Tibial nerve (tissue), 4 donors: ENCODE data around the gene PTPRE. TPM values are rescaled to one million over a fixed set of nuclear protein-coding genes. Genes with fewer than 3 reads are reported as not detected.

Source experiments
- DNase-seq, 2 donors: peaks; one replicate each; pipeline ENCODE4 v3.0.0-alpha.2; 2019; ENCODE audit warnings: low spot score in 2 of 2
- H3K27ac ChIP-seq, 4 donors: fragments of 200-600 bp; sonication (generic) in 3 of 4; one replicate each; pipeline ENCODE4 v1.5.1; 2017 to 2019; ENCODE audit warnings: mild to moderate bottlenecking in 1 of 4
- H3K27me3 ChIP-seq, 2 donors: fragments of 200-600 bp; sonication (generic) in 1 of 2; one replicate each; pipeline versions ENCODE4 v1.5.1 to v1.6.0; 2017 to 2019
- H3K36me3 ChIP-seq, 3 donors: fragments of 200-600 bp; sonication (generic); one replicate each; pipeline ENCODE4 v1.5.1; 2018 to 2019
- H3K4me1 ChIP-seq, 4 donors: fragments of 200-600 bp; sonication (generic) in 3 of 4; one replicate each; pipeline ENCODE4 v1.5.1; 2017 to 2019
- H3K4me3 ChIP-seq, 4 donors: fragments of 200-600 bp; sonication (generic) in 3 of 4; one replicate each; pipeline ENCODE4 v1.5.1; 2017 to 2019; ENCODE audit warnings: mild to moderate bottlenecking in 1 of 4, moderate library complexity in 1 of 4
- H3K9me3 ChIP-seq, 4 donors: fragments of 200-600 bp; sonication (generic) in 3 of 4; one replicate each; pipeline ENCODE4 v1.5.1; 2017 to 2019
- EP300 ChIP-seq, 2 donors: sonication (generic); formaldehyde crosslinking; IDR thresholded peaks; one replicate each; pipeline ENCODE4 v1.6.1; 2017; ENCODE audit warnings: antibody characterized with exemption in 2 of 2, mild to moderate bottlenecking in 1 of 2
- POLR2A ChIP-seq, 2 donors: fragments of 450-650 bp; IDR thresholded peaks; one replicate each; pipeline ENCODE4 v1.6.1; 2017; ENCODE audit warnings: antibody characterized with exemption in 2 of 2, mild to moderate bottlenecking in 2 of 2, moderate library complexity in 2 of 2
- WGBS, 2 donors: methylation state at CpG; one replicate each; pipeline ENCODE4 v1.1.5; 2018; 5-methylcytosine and 5-hydroxymethylcytosine counted together
- total RNA-seq, 4 donors: library from RNA; depleted of rRNA; stranded (reverse); fragments of >200 nt; gene quantifications; one replicate each; pipeline ENCODE4 v1.1.0, GENCODE V29; 2016
- TF ChIP-seq, protein P1 (sequence below), 5 experiments: fragments of 200-600 bp in 3 of 5; fragments of 450-650 bp in 2 of 5; sonication (generic) in 3 of 5; IDR thresholded peaks; one replicate each; pipeline ENCODE4 v1.5.1; 2016 to 2019; ENCODE audit warnings: antibody characterized with exemption in 5 of 5, mild to moderate bottlenecking in 3 of 5, moderate library complexity in 2 of 5

The PTPRE gene
- total RNA-seq, 4 donors from 2014 or later, result 19.0 to 38.1 (median 25.8) TPM

DNA sequence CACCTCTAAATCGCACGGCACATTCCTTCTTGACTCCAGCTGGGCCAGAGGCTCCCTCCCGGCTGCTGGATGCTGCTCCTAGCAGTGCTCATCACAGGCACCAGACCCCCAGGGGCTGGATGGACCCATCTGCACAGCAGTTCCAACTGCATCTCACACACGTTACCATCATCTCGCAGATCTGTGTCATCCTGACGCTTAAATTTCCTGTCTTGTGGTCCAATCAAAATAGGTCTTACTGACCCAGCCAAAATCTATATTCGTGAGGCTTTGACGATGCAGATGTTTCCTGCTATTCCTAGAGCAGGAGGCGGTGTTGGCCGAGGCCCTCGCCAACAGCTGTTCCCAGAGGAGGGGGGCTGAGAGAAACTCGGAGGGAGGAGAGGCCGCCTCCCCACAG lies 111.3 kb downstream of the PTPRE start:
- WGBS, 2 donors, result 42 to 47% methylated on average over 13 of the region's 13 CpGs
- Histone ChIP-seq H3K4me1 (peaks cover 0 to 5% (median 0%) of the 10 kb centered on the region in 4 donors), H3K27ac (no peak overlapping the region), H3K36me3 (no peaks in the 10 kb centered on the region), H3K27me3 (no peaks in the 10 kb centered on the region), H3K9me3 (no peaks in the 10 kb centered on the region), H3K4me3 (no peak overlapping the region)
- no peak for TF ChIP-seq POLR2A (IDR thresholded peaks at IDR 0.05)
- TF ChIP-seq EP300 (IDR thresholded peaks at IDR 0.05), result no peak
- TF ChIP-seq, protein P1, sequence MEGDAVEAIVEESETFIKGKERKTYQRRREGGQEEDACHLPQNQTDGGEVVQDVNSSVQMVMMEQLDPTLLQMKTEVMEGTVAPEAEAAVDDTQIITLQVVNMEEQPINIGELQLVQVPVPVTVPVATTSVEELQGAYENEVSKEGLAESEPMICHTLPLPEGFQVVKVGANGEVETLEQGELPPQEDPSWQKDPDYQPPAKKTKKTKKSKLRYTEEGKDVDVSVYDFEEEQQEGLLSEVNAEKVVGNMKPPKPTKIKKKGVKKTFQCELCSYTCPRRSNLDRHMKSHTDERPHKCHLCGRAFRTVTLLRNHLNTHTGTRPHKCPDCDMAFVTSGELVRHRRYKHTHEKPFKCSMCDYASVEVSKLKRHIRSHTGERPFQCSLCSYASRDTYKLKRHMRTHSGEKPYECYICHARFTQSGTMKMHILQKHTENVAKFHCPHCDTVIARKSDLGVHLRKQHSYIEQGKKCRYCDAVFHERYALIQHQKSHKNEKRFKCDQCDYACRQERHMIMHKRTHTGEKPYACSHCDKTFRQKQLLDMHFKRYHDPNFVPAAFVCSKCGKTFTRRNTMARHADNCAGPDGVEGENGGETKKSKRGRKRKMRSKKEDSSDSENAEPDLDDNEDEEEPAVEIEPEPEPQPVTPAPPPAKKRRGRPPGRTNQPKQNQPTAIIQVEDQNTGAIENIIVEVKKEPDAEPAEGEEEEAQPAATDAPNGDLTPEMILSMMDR (IDR thresholded peaks at IDR 0.05), result no peak
- DNase-seq, result no peak

DNA sequence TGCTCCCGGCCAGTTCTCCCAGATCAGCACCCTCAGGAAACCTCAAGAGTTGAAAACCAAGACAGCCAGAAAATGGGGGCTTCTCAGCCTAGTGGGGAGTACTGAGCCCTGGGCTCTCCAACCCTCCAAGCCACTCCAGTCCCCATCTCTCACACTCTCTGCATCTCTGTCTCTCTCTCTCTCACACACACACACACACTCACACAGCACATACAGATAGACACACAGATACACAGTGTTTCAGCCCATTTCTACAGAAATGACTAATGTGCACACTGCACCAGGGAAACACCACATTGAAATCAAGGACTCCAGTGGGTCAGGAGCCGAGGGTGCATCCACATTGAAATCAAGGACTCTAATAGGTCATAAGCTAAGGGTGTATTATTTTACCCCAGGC lies 111.8 kb downstream of the PTPRE start:
- Histone ChIP-seq H3K4me3 (no peak overlapping the region), H3K9me3 (no peaks in the 10 kb centered on the region), H3K27me3 (no peaks in the 10 kb centered on the region), H3K27ac (no peak overlapping the region), H3K4me1 (peaks cover 0 to 5% (median 0%) of the 10 kb centered on the region in 4 donors), H3K36me3 (no peaks in the 10 kb centered on the region)
- DNase-seq, result no peak
- WGBS, 2 donors, result 57 to 66% methylated on average over 2 of the region's 2 CpGs
- no peak for TF ChIP-seq EP300 (IDR thresholded peaks at IDR 0.05)
- TF ChIP-seq POLR2A (IDR thresholded peaks at IDR 0.05), result no peak
- TF ChIP-seq, protein P1 (IDR thresholded peaks at IDR 0.05), result no peak

DNA sequence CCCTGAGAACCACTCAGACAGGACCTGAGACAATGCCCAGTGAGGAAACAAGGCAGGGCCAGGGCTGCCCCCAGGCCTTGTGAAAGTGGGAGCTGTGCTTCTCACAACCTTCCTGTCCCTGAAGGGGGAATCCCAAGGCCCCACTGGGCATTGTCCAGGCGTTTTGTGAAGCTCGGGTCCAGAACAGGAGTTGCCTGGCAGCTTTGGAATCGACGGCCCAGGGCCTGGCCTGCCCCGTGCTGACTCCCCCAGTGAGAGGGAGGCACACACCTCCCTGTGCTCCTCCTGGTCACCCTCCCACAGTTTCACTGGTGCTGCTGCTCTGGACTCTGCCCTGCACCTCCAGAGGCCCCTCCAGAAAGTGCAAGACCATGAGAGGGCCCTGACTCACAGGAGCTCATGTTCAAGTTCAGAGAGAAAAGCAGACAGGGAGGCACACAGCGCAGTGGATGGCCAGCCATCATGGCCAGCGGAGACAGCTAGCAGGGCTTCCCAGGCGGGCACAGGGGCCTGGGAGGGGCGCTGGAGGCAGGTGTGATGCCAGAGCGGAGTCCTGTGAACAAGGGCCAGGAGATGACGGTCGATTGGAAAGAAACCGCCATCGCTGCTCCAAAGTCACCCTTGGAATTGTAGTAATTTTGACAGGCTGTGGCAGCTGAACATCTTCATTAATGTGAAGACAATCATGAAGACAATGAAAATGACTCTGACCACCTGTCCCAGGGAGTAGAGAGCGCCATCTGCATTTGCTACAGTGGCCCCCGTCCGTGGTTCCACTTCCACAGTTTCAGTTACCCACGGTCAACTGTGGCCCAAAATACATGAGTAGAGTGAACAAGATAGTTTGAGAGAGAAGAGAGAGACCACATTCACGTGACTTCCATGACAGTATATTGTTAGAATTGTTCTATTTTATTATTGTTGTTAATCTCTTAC lies 115.6 kb downstream of the PTPRE start:
- H3K36me3 ChIP-seq, result no peaks in the 10 kb centered on the region
- TF ChIP-seq POLR2A (IDR thresholded peaks at IDR 0.05), result no peak
- TF ChIP-seq, protein P1 (IDR thresholded peaks at IDR 0.05), result no peak
- TF ChIP-seq EP300 (IDR thresholded peaks at IDR 0.05), result no peak
- H3K4me1 ChIP-seq, result peaks cover 0 to 5% (median 0%) of the 10 kb centered on the region in 4 donors
- H3K4me3 ChIP-seq, result no peak overlapping the region
- DNase-seq, result no peak
- H3K27me3 ChIP-seq, result no peaks in the 10 kb centered on the region
- H3K9me3 ChIP-seq, result no peaks in the 10 kb centered on the region
- H3K27ac ChIP-seq, result no peak overlapping the region
- WGBS, 2 donors, result 90 to 94% methylated on average over 14 to 19 of the region's 19 CpGs

DNA sequence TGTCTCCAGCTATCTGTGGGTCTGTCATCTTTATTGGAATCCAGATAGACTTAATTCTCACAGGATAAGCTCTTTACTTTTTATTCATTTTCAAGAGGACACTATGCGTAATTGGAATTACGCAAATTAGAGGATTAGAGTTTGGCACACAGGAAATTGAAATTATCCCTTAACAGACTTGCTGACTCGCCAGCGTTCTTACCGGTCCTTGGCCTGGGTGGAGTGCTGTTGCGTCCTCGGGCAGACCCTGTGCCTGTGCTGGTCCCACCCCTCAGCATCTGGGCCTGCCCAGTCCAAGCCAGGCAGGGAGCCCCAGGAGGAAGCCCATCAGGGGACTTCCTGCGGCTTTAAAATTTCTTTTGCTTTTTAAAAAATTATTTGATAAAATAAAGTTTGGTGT lies 117.5 kb downstream of the PTPRE start:
- Histone ChIP-seq H3K9me3 (no peaks in the 10 kb centered on the region), H3K4me3 (no peak overlapping the region), H3K36me3 (no peaks in the 10 kb centered on the region), H3K27me3 (no peaks in the 10 kb centered on the region), H3K4me1 (peaks cover 0 to 7% (median 0%) of the 10 kb centered on the region in 4 donors), H3K27ac (no peak overlapping the region)
- WGBS, 2 donors, result 80 to 87% methylated on average over 8 of the region's 8 CpGs
- TF ChIP-seq POLR2A (IDR thresholded peaks at IDR 0.05), result no peak
- no peak for TF ChIP-seq EP300 (IDR thresholded peaks at IDR 0.05)
- TF ChIP-seq, protein P1 (IDR thresholded peaks at IDR 0.05), result no peak
- DNase-seq, result no peak

DNA sequence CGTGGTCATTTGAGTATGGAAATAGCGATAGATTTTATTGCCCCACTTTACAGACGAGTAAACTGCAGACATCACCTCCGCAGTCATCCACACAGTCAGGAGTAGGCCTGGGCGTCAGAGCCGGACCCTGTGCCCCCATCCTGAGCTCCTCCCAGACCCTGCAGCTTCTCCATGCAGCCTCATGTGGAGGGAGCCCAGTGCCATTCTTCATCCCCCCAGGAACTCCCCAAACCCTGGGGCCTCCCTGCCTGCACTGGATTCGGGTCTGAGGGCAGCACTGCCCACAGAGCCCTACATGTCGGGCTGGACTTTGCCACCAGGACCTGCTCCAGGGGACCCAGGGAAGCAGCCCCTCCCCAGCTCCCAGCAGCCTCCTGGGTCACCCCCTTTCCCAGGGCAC lies 118.5 kb downstream of the PTPRE start:
- H3K27ac ChIP-seq, result no peak overlapping the region
- TF ChIP-seq EP300 (IDR thresholded peaks at IDR 0.05), result no peak
- TF ChIP-seq, protein P1 (IDR thresholded peaks at IDR 0.05), result no peak
- no peak for DNase-seq
- no peaks in the 10 kb centered on the region for H3K36me3 ChIP-seq
- H3K9me3 ChIP-seq, result no peaks in the 10 kb centered on the region
- peaks cover 0 to 7% (median 0%) of the 10 kb centered on the region in 4 donors for H3K4me1 ChIP-seq
- 84 to 90% methylated on average over 8 of the region's 8 CpGs for WGBS, 2 donors
- no peaks in the 10 kb centered on the region for H3K27me3 ChIP-seq
- no peak overlapping the region for H3K4me3 ChIP-seq
